K562 (cell line): ENCODE results near the gene LBHD1. TPM values are rescaled to one million over a fixed set of nuclear protein-coding genes. Genes with fewer than 3 reads are reported as not detected.

Experiments used
- GABPA ChIP-seq: fragments of 200-800 bp; sonication (Bioruptor generic); conservative IDR thresholded peaks from 2 replicates; pipeline ENCODE4 v1.6.1; 2016; ENCODE audit warnings: low read depth, missing genetic modification characterization, missing compliant biosample characterization
- KAT2B ChIP-seq: IDR thresholded peaks from one replicate; pipeline ENCODE4 v1.6.1; 2012; ENCODE audit warnings: low read depth, mild to moderate bottlenecking, control low read depth, inconsistent platforms, low read length, moderate library complexity
- KLF16 ChIP-seq: IDR thresholded peaks from 2 replicates; pipeline ENCODE4 v1.6.1; 2016; ENCODE audit warnings: antibody characterized with exemption
- MTF1 ChIP-seq: fragments of 250-450 bp; sonication (Bioruptor Pico); IDR thresholded peaks from 2 replicates; pipeline ENCODE4 v1.9.0; 2021; ENCODE audit warnings: moderate library complexity, mild to moderate bottlenecking, inconsistent platforms, borderline replicate concordance
- NFRKB ChIP-seq: fragments of 450-650 bp; IDR thresholded peaks from 2 replicates; pipeline ENCODE4 v1.6.1; 2016; ENCODE audit warnings: low read depth
- TAF15 ChIP-seq: fragments of 200-400 bp; formaldehyde crosslinking; IDR thresholded peaks from 2 replicates; pipeline ENCODE4 v1.6.1; 2017; ENCODE audit warnings: mild to moderate bottlenecking, low read depth, low read length, moderate library complexity
- TSC22D4 ChIP-seq: fragments of 450-650 bp; IDR thresholded peaks from 2 replicates; pipeline ENCODE4 v1.6.1; 2016; ENCODE audit warnings: missing genetic modification characterization, missing biosample characterization, control low read depth
- ZBTB9 ChIP-seq: fragments of 450-650 bp; formaldehyde crosslinking; IDR thresholded peaks from 2 replicates; pipeline ENCODE4 v1.4.0; 2020; ENCODE audit warnings: mild to moderate bottlenecking, moderate library complexity
- ZNF609 ChIP-seq: sonication (generic); formaldehyde crosslinking; IDR thresholded peaks from 2 replicates; pipeline ENCODE4 v1.8.1; 2023; ENCODE audit warnings: missing genetic modification reagents, mild to moderate bottlenecking, borderline replicate concordance
- ZNF717 ChIP-seq: fragments of 250-450 bp; sonication (Bioruptor Pico); IDR thresholded peaks from 2 replicates; pipeline ENCODE4 v1.5.0; 2021
- polyA plus RNA-seq, 8 experiments: library from polyadenylated mRNA; depleted of rRNA in 4 of 8; stranded (reverse) in 5 of 8; unstranded in 3 of 8; fragments of >200 nt; fragmentation: Nextera tagmentation in 2 of 8; fragmentation: Illumina TruSeq in 1 of 8; extraction: Ambion mirVana in 2 of 8; extraction: Trizol in 1 of 8; gene quantifications; 2 replicates each; pipeline versions ENCODE4 v1.2.1 to v1.2.3, GENCODE V29; 2011 to 2014; ENCODE audit warnings: inconsistent platforms in 1 of 8, missing spikeins in 1 of 8
- total RNA-seq, 7 experiments: library from RNA; depleted of rRNA in 6 of 7; stranded (reverse); fragments of >200 nt in 6 of 7; fragmentation: Illumina TruSeq in 2 of 7; extraction: Trizol in 2 of 7; gene quantifications; 2 replicates each; pipeline versions ENCODE4 v1.2.1 to v1.2.3, GENCODE V29; 2011 to 2021; ENCODE audit warnings: low replicate concordance in 1 of 7
- TF ChIP-seq, protein P1 (sequence below): fragments of 450-650 bp; IDR thresholded peaks from 2 replicates; pipeline ENCODE4 v1.6.1; 2016; ENCODE audit warnings: low read depth
- TF ChIP-seq, protein P2 (sequence below): fragments of 450-650 bp; formaldehyde crosslinking; IDR thresholded peaks from 2 replicates; pipeline ENCODE4 v1.4.0; 2020; ENCODE audit warnings: mild to moderate bottlenecking

LBHD1 gene
- total and polyA plus RNA-seq, 9 of the 15 experiments (the other 6 are each of a cell fraction or from before 2014, with no cell fraction given) = 2.6 to 28.0 (median 12.5) TPM

DNA sequence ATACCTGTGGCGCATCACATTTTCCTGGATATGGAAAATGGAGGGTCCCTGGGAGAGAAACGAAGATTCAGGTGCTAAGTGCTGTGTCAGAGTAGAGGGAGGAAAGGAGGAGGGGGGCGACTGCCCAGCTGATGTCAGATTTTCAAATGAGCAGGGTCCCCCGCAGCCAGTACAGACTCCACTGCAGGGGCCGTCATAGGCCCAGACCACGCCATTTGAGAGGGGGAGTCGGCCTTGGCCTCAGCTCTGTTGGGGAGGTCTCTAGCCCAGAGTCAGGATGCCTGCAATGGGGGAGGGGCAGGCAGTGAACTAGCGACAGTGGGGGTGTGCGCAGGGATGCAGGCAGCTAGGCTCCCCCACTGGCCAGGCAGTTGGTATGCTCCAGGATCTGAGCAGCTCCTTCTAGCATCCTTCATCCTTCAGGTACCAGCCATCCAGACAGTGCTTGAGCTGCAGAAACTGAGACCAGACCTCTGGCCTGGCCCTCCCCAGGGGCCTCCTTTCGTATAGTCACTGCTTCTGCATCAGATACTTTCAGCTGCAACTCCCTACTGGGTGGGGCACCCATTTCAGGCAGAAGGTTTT, 35.3 kb upstream of the LBHD1 start, which contains the start of the genes BSCL2 and GNG3 (continued):
- TF ChIP-seq ZNF609 (CRISPR knock-in tag) (no peak), NFRKB (no peak), GABPA (tag) (no peak), ZBTB9 (CRISPR knock-in tag) (no peak), ZNF717 (CRISPR knock-in tag) (no peak), KLF16 (no peak), TSC22D4 (tag) (no peak), KAT2B (no peak), TAF15 (no peak), MTF1 (CRISPR knock-in tag) (no peak)
- TF ChIP-seq, protein P1, sequence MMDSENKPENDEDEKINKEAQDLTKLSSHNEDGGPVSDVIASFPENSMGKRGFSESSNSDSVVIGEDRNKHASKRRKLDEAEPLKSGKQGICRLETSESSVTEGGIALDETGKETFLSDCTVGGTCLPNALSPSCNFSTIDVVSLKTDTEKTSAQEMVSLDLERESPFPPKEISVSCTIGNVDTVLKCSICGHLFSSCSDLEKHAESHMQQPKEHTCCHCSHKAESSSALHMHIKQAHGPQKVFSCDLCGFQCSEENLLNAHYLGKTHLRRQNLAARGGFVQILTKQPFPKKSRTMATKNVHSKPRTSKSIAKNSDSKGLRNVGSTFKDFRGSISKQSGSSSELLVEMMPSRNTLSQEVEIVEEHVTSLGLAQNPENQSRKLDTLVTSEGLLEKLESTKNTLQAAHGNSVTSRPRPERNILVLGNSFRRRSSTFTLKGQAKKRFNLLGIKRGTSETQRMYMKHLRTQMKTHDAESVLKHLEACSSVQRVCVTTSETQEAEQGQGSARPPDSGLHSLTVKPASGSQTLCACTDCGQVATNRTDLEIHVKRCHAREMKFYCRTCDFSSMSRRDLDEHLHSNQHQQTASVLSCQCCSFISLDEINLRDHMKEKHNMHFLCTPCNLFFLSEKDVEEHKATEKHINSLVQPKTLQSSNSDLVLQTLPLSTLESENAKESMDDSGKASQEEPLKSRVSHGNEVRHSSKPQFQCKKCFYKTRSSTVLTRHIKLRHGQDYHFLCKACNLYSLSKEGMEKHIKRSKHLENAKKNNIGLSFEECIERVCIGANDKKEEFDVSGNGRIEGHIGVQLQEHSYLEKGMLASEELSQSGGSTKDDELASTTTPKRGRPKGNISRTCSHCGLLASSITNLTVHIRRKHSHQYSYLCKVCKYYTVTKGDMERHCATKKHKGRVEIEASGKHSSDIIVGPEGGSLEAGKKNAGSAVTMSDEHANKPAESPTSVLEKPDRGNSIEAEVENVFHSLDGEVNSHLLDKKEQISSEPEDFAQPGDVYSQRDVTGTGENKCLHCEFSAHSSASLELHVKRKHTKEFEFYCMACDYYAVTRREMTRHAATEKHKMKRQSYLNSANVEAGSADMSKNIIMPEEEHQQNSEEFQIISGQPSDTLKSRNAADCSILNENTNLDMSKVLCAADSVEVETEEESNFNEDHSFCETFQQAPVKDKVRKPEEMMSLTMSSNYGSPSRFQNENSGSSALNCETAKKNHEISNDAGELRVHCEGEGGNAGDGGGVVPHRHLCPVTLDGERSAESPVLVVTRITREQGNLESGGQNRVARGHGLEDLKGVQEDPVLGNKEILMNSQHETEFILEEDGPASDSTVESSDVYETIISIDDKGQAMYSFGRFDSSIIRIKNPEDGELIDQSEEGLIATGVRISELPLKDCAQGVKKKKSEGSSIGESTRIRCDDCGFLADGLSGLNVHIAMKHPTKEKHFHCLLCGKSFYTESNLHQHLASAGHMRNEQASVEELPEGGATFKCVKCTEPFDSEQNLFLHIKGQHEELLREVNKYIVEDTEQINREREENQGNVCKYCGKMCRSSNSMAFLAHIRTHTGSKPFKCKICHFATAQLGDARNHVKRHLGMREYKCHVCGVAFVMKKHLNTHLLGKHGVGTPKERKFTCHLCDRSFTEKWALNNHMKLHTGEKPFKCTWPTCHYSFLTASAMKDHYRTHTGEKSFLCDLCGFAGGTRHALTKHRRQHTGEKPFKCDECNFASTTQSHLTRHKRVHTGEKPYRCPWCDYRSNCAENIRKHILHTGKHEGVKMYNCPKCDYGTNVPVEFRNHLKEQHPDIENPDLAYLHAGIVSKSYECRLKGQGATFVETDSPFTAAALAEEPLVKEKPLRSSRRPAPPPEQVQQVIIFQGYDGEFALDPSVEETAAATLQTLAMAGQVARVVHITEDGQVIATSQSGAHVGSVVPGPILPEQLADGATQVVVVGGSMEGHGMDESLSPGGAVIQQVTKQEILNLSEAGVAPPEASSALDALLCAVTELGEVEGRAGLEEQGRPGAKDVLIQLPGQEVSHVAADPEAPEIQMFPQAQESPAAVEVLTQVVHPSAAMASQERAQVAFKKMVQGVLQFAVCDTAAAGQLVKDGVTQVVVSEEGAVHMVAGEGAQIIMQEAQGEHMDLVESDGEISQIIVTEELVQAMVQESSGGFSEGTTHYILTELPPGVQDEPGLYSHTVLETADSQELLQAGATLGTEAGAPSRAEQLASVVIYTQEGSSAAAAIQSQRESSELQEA = no peak
- TF ChIP-seq, protein P2, sequence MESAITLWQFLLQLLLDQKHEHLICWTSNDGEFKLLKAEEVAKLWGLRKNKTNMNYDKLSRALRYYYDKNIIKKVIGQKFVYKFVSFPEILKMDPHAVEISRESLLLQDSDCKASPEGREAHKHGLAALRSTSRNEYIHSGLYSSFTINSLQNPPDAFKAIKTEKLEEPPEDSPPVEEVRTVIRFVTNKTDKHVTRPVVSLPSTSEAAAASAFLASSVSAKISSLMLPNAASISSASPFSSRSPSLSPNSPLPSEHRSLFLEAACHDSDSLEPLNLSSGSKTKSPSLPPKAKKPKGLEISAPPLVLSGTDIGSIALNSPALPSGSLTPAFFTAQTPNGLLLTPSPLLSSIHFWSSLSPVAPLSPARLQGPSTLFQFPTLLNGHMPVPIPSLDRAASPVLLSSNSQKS (CRISPR knock-in tag) = no peak
